HEK293 (cell line): ENCODE results near the gene NUMA1.

Experiments used
- CTCF ChIA-PET: fragments of 350-600 bp; formaldehyde crosslinking; extraction: SDS; loops from one replicate; lab custom pipeline; 2021; ENCODE audit warnings: antibody characterized with exemption; lab: Yijun Ruan, JAX
- POLR2A ChIA-PET: fragments of 300-600 bp; formaldehyde crosslinking; extraction: SDS; loops from one replicate; lab custom pipeline; 2020; ENCODE audit warnings: antibody characterized with exemption, inconsistent platforms; lab: Yijun Ruan, JAX
- H3K27ac ChIP-seq: fragments of 200-500 bp; sonication (Bioruptor generic); 2 replicates; pipeline ENCODE4 v1.5.1; 2014; ENCODE audit warnings: low read depth, low read length, control low read depth, inconsistent platforms; ENCODE audit errors: extremely low read depth
- H3K36me3 ChIP-seq, 2 experiments: fragments of 200-500 bp in 1 of 2; sonication (Bioruptor generic) in 1 of 2; 1 replicate in 1 of 2; 2 replicates in 1 of 2; pipeline ENCODE4 v1.5.1; 2014 to 2017; ENCODE audit warnings: inconsistent platforms in 2 of 2, low read length in 2 of 2; ENCODE audit not compliant: control insufficient read depth in 2 of 2, insufficient read depth in 1 of 2
- H3K4me1 ChIP-seq: fragments of 200-500 bp; sonication (Bioruptor generic); 2 replicates; pipeline ENCODE4 v1.5.1; 2014; ENCODE audit warnings: mild to moderate bottlenecking, low read length, inconsistent platforms; ENCODE audit not compliant: control insufficient read depth, insufficient read depth
- H3K4me3 ChIP-seq: 2 replicates; pipeline ENCODE4 v1.5.1; 2011; ENCODE audit warnings: low read depth, mild to moderate bottlenecking, control low read depth, low read length, moderate library complexity
- H3K9me3 ChIP-seq: fragments of 200-500 bp; sonication (Bioruptor generic); 2 replicates; pipeline ENCODE4 v1.5.1; 2014; ENCODE audit warnings: low read depth, low read length, inconsistent platforms; ENCODE audit not compliant: control insufficient read depth, insufficient read depth
- HIC1 ChIP-seq: fragments of 450-650 bp; formaldehyde crosslinking; IDR thresholded peaks from 2 replicates; pipeline ENCODE4 v1.5.1; 2016; ENCODE audit warnings: missing biosample characterization, missing genetic modification characterization
- ZBTB1 ChIP-seq: fragments of 450-650 bp; formaldehyde crosslinking; IDR thresholded peaks from 2 replicates; pipeline ENCODE4 v1.5.1; 2016; ENCODE audit warnings: missing biosample characterization, missing genetic modification characterization
- ZBTB48 ChIP-seq: fragments of 450-650 bp; formaldehyde crosslinking; IDR thresholded peaks from 2 replicates; pipeline ENCODE4 v1.5.1; 2016; ENCODE audit warnings: missing biosample characterization, missing genetic modification characterization
- ZBTB6 ChIP-seq: fragments of 450-650 bp; formaldehyde crosslinking; IDR thresholded peaks from 2 replicates; pipeline ENCODE4 v1.5.1; 2017; ENCODE audit warnings: missing biosample characterization, missing genetic modification characterization
- ZFP69B ChIP-seq: fragments of 450-650 bp; formaldehyde crosslinking; IDR thresholded peaks from 2 replicates; pipeline ENCODE4 v1.5.1; 2016; ENCODE audit warnings: missing biosample characterization, missing genetic modification characterization
- ZNF112 ChIP-seq: fragments of 450-650 bp; formaldehyde crosslinking; IDR thresholded peaks from 2 replicates; pipeline ENCODE4 v1.5.0; 2017; ENCODE audit warnings: missing biosample characterization, missing genetic modification characterization
- ZNF239 ChIP-seq: fragments of 450-650 bp; formaldehyde crosslinking; IDR thresholded peaks from 2 replicates; pipeline ENCODE4 v1.5.1; 2016; ENCODE audit warnings: missing biosample characterization, missing genetic modification characterization
- ZNF302 ChIP-seq: fragments of 450-650 bp; formaldehyde crosslinking; IDR thresholded peaks from 2 replicates; pipeline ENCODE4 v1.5.1; 2016; ENCODE audit warnings: missing biosample characterization, missing genetic modification characterization, low read depth
- ZNF341 ChIP-seq: fragments of 450-650 bp; formaldehyde crosslinking; IDR thresholded peaks from 2 replicates; pipeline ENCODE4; 2016; ENCODE audit warnings: low read depth, missing biosample characterization, missing genetic modification characterization
- ZNF350 ChIP-seq: fragments of 450-650 bp; formaldehyde crosslinking; IDR thresholded peaks from 2 replicates; pipeline ENCODE4 v1.5.0; 2017; ENCODE audit warnings: missing biosample characterization, mild to moderate bottlenecking, missing genetic modification characterization
- ZNF426 ChIP-seq: fragments of 450-650 bp; formaldehyde crosslinking; IDR thresholded peaks from 2 replicates; pipeline ENCODE4 v1.5.1; 2017; ENCODE audit warnings: missing biosample characterization, missing genetic modification characterization, mild to moderate bottlenecking, inconsistent platforms, moderate library complexity
- ZNF768 ChIP-seq: fragments of 450-650 bp; formaldehyde crosslinking; IDR thresholded peaks from 2 replicates; pipeline ENCODE4 v1.5.1; 2018; ENCODE audit warnings: missing biosample characterization, mild to moderate bottlenecking, missing genetic modification characterization
- TF ChIP-seq, protein P1 (sequence below): IDR thresholded peaks from 2 replicates; pipeline ENCODE4 v1.6.1; 2011; ENCODE audit warnings: mild to moderate bottlenecking, low read depth, low read length, borderline replicate concordance
- TF ChIP-seq, protein P2 (sequence below): fragments of 450-650 bp; formaldehyde crosslinking; IDR thresholded peaks from 2 replicates; pipeline ENCODE4 v1.5.1; 2016; ENCODE audit warnings: missing biosample characterization, missing genetic modification characterization
- TF ChIP-seq, protein P3 (sequence below): fragments of 450-650 bp; formaldehyde crosslinking; IDR thresholded peaks from 2 replicates; pipeline ENCODE4 v1.5.1; 2016; ENCODE audit warnings: missing biosample characterization, missing genetic modification characterization

The NUMA1 gene

GRCh38 chr11:72012897-72013721, 67.2 kb downstream of the NUMA1 start (continued):
- TF ChIP-seq ZNF112, result no peak
- TF ChIP-seq, protein P1, sequence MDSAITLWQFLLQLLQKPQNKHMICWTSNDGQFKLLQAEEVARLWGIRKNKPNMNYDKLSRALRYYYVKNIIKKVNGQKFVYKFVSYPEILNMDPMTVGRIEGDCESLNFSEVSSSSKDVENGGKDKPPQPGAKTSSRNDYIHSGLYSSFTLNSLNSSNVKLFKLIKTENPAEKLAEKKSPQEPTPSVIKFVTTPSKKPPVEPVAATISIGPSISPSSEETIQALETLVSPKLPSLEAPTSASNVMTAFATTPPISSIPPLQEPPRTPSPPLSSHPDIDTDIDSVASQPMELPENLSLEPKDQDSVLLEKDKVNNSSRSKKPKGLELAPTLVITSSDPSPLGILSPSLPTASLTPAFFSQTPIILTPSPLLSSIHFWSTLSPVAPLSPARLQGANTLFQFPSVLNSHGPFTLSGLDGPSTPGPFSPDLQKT, result no peak

DNA sequence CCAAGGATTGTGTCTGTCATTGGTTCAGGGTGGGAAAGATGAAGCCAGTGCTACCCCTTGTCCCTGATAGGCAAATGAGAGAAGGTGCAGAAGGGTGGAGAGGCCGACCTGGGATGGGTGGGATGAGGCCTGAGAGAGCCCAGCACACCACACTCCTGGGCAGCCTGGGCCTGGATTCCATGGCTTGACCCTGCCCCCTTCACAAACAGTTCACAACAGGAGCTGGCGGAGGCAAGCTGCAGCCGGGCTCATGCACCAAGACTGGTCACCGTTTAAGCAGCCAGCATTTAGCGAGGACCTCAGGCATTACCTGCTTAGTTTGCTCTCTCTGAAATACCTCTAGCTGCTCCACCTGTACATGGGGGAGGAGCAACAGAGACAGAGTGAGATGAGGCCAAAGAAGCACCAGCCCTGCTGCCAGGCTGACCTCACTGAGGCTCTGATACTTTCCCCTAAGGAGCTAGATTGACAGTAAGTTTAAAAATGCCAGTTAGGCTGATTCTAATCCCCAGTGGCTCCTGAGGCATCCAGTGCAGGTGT, 68.2 kb downstream of the NUMA1 start:
- CTCF ChIA-PET, result interaction anchor here (0.6 to 4.5 kb wide), 2 partner anchors 10 to 13 kb away, joined by 3 to 37 read pairs; no protein-coding TSS in a partner anchor
- Histone ChIP-seq H3K4me3 (no peak overlapping the region), H3K36me3 (peaks cover 0 to 99% of the 10 kb centered on the region in 2 experiments; a peak in 1 of 3 replicates), H3K4me1 (no peaks in the 10 kb centered on the region), H3K9me3 (no peaks in the 10 kb centered on the region), H3K27ac (no peak overlapping the region)
- POLR2A ChIA-PET, result no interaction called here
- TF ChIP-seq ZNF426 (tag by site-specific recombination) (no peak), ZNF341 (tag by site-specific recombination) (no peak), ZNF239 (tag by site-specific recombination) (no peak), ZBTB48 (tag by site-specific recombination) (no peak), ZFP69B (tag by site-specific recombination) (no peak), ZNF768 (no peak), ZBTB6 (tag by site-specific recombination) (no peak), ZNF302 (tag by site-specific recombination) (no peak), ZBTB1 (tag by site-specific recombination) (no peak), HIC1 (no peak), ZNF350 (tag by site-specific recombination) (no peak)
- TF ChIP-seq, protein P2, sequence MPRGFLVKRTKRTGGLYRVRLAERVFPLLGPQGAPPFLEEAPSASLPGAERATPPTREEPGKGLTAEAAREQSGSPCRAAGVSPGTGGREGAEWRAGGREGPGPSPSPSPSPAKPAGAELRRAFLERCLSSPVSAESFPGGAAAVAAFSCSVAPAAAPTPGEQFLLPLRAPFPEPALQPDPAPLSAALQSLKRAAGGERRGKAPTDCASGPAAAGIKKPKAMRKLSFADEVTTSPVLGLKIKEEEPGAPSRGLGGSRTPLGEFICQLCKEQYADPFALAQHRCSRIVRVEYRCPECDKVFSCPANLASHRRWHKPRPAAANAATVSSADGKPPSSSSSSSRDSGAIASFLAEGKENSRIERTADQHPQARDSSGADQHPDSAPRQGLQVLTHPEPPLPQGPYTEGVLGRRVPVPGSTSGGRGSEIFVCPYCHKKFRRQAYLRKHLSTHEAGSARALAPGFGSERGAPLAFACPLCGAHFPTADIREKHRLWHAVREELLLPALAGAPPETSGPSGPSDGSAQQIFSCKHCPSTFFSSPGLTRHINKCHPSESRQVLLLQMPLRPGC, result no peak
- TF ChIP-seq, protein P1, result no peak
- TF ChIP-seq, protein P3, sequence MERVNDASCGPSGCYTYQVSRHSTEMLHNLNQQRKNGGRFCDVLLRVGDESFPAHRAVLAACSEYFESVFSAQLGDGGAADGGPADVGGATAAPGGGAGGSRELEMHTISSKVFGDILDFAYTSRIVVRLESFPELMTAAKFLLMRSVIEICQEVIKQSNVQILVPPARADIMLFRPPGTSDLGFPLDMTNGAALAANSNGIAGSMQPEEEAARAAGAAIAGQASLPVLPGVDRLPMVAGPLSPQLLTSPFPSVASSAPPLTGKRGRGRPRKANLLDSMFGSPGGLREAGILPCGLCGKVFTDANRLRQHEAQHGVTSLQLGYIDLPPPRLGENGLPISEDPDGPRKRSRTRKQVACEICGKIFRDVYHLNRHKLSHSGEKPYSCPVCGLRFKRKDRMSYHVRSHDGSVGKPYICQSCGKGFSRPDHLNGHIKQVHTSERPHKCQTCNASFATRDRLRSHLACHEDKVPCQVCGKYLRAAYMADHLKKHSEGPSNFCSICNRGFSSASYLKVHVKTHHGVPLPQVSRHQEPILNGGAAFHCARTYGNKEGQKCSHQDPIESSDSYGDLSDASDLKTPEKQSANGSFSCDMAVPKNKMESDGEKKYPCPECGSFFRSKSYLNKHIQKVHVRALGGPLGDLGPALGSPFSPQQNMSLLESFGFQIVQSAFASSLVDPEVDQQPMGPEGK, result no peak
